Measurements from ENCODE around the gene MKLN1. TPM values are rescaled to one million over a fixed set of nuclear protein-coding genes. Genes with fewer than 3 reads are reported as not detected.

Gene MKLN1
- polyA plus RNA-seq, 1 donor from 2014 or later = 15.9 TPM

DNA sequence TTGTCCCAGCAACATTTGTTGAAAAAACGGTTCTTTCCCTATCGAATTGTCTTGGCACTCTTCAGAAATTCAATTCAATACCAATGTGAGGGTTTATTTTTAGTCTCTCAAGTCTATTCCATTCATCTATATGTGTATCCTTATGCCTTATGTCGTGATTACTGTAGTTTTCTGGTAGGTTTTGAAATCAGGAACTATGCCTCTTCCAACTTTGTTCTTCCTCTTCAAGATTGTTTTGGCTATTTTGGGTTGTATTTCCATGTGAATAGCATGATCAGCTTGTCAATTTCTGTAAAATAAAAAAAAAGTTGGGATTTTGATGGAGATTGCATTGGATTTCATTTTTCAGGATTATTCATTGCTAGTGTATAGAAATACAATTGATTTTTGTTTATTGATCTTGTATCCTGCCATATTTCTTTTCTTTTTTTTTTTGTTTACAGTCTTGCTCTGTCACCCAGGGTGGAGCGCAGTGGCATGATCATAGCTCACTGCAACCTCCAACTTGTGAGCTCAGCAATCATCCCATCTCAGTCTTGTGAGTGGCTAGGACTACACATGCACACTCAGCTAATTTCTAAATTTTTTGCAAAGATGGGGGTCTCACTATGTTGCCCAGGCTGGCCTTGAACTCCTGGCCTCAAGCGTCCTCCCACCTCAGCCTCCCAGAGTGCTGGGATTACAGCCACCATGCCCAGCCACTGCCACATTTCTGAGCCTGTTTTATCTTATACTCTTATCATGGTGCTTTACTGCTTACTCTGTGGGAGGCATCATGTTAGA is 46.2 kb upstream of the MKLN1 start:
- no peak overlapping the region for H2AFZ ChIP-seq (ENCODE audit: low read depth, low read length)
- H3K9ac ChIP-seq (ENCODE audit: low read length) = no peak overlapping the region
- H3K9me2 ChIP-seq (ENCODE audit: insufficient read depth, low read length) = no peaks in the 10 kb centered on the region
- H3K9me3 ChIP-seq (ENCODE audit: low read length) = no peaks in the 10 kb centered on the region
- H3K27me3 ChIP-seq (ENCODE audit: insufficient read depth, low read depth, low read length) = no peaks in the 10 kb centered on the region
- H3K36me3 ChIP-seq (ENCODE audit: insufficient read depth, low read length) = no peaks in the 10 kb centered on the region
- TF ChIP-seq EZH2 (IDR thresholded peaks at IDR 0.05; ENCODE audit: borderline replicate concordance, insufficient read depth, low read length, poor library complexity, severe bottlenecking) (no peak), POLR2AphosphoS5 (IDR thresholded peaks at IDR 0.05) (no peak), RAD21 (conservative IDR thresholded peaks at IDR 0.05) (no peak), EP300 (conservative IDR thresholded peaks at IDR 0.05; ENCODE audit: poor library complexity, severe bottlenecking) (no peak), SMC3 (conservative IDR thresholded peaks at IDR 0.05; ENCODE audit: poor library complexity) (no peak), TAF1 (IDR thresholded peaks at IDR 0.05; ENCODE audit: low read depth) (no peak), MXI1 (conservative IDR thresholded peaks at IDR 0.05; ENCODE audit: poor library complexity, severe bottlenecking) (no peak)
- TF ChIP-seq, protein P1, sequence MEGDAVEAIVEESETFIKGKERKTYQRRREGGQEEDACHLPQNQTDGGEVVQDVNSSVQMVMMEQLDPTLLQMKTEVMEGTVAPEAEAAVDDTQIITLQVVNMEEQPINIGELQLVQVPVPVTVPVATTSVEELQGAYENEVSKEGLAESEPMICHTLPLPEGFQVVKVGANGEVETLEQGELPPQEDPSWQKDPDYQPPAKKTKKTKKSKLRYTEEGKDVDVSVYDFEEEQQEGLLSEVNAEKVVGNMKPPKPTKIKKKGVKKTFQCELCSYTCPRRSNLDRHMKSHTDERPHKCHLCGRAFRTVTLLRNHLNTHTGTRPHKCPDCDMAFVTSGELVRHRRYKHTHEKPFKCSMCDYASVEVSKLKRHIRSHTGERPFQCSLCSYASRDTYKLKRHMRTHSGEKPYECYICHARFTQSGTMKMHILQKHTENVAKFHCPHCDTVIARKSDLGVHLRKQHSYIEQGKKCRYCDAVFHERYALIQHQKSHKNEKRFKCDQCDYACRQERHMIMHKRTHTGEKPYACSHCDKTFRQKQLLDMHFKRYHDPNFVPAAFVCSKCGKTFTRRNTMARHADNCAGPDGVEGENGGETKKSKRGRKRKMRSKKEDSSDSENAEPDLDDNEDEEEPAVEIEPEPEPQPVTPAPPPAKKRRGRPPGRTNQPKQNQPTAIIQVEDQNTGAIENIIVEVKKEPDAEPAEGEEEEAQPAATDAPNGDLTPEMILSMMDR (IDR thresholded peaks at IDR 0.05; ENCODE audit: poor library complexity, severe bottlenecking) = no peak
- TF ChIP-seq, protein P2, sequence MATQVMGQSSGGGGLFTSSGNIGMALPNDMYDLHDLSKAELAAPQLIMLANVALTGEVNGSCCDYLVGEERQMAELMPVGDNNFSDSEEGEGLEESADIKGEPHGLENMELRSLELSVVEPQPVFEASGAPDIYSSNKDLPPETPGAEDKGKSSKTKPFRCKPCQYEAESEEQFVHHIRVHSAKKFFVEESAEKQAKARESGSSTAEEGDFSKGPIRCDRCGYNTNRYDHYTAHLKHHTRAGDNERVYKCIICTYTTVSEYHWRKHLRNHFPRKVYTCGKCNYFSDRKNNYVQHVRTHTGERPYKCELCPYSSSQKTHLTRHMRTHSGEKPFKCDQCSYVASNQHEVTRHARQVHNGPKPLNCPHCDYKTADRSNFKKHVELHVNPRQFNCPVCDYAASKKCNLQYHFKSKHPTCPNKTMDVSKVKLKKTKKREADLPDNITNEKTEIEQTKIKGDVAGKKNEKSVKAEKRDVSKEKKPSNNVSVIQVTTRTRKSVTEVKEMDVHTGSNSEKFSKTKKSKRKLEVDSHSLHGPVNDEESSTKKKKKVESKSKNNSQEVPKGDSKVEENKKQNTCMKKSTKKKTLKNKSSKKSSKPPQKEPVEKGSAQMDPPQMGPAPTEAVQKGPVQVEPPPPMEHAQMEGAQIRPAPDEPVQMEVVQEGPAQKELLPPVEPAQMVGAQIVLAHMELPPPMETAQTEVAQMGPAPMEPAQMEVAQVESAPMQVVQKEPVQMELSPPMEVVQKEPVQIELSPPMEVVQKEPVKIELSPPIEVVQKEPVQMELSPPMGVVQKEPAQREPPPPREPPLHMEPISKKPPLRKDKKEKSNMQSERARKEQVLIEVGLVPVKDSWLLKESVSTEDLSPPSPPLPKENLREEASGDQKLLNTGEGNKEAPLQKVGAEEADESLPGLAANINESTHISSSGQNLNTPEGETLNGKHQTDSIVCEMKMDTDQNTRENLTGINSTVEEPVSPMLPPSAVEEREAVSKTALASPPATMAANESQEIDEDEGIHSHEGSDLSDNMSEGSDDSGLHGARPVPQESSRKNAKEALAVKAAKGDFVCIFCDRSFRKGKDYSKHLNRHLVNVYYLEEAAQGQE (IDR thresholded peaks at IDR 0.05; ENCODE audit: borderline replicate concordance) = no peak
- H3K4me2 ChIP-seq (ENCODE audit: low read length) = no peak overlapping the region
- H3K4me3 ChIP-seq (ENCODE audit: low read length) = no peak overlapping the region
- no peak overlapping the region for H3K27ac ChIP-seq (ENCODE audit: low read length)
- no peaks in the 10 kb centered on the region for H4K20me1 ChIP-seq (ENCODE audit: insufficient read depth)
- no peaks in the 10 kb centered on the region for H3K79me2 ChIP-seq (replicated peaks; ENCODE audit: insufficient read depth, low read length)
- H3F3A ChIP-seq (ENCODE audit: insufficient read depth, low read length, poor library complexity, severe bottlenecking) = no peaks in the 10 kb centered on the region

GRCh38 chr7:131284702-131285419 is 42.8 kb upstream of the MKLN1 start:
- H3K36me3 ChIP-seq (ENCODE audit: insufficient read depth, low read length) = no peaks in the 10 kb centered on the region
- H3K4me3 ChIP-seq (ENCODE audit: low read length) = no peak overlapping the region
- H3K27me3 ChIP-seq (ENCODE audit: insufficient read depth, low read depth, low read length) = no peaks in the 10 kb centered on the region
- H3K9ac ChIP-seq (ENCODE audit: low read length) = no peak overlapping the region
- H4K20me1 ChIP-seq (ENCODE audit: insufficient read depth) = no peaks in the 10 kb centered on the region
- no peak overlapping the region for H3K27ac ChIP-seq (ENCODE audit: low read length)
- no peak overlapping the region for H2AFZ ChIP-seq (ENCODE audit: low read depth, low read length)
- H3K79me2 ChIP-seq (replicated peaks; ENCODE audit: insufficient read depth, low read length) = no peaks in the 10 kb centered on the region
- no peak overlapping the region for H3K4me2 ChIP-seq (ENCODE audit: low read length)
- no peaks in the 10 kb centered on the region for H3K9me2 ChIP-seq (ENCODE audit: insufficient read depth, low read length)
- H3K9me3 ChIP-seq (ENCODE audit: low read length) = no peaks in the 10 kb centered on the region
- TF ChIP-seq RAD21 (conservative IDR thresholded peaks at IDR 0.05) (no peak), MXI1 (conservative IDR thresholded peaks at IDR 0.05; ENCODE audit: poor library complexity, severe bottlenecking) (no peak), EZH2 (IDR thresholded peaks at IDR 0.05; ENCODE audit: borderline replicate concordance, insufficient read depth, low read length, poor library complexity, severe bottlenecking) (no peak), EP300 (conservative IDR thresholded peaks at IDR 0.05; ENCODE audit: poor library complexity, severe bottlenecking) (no peak), SMC3 (conservative IDR thresholded peaks at IDR 0.05; ENCODE audit: poor library complexity) (no peak), TAF1 (IDR thresholded peaks at IDR 0.05; ENCODE audit: low read depth) (no peak), POLR2AphosphoS5 (IDR thresholded peaks at IDR 0.05) (no peak)
- TF ChIP-seq, protein P1 (IDR thresholded peaks at IDR 0.05; ENCODE audit: poor library complexity, severe bottlenecking) = no peak
- TF ChIP-seq, protein P2 (IDR thresholded peaks at IDR 0.05; ENCODE audit: borderline replicate concordance) = no peak
- no peaks in the 10 kb centered on the region for H3F3A ChIP-seq (ENCODE audit: insufficient read depth, low read length, poor library complexity, severe bottlenecking)
